GM12878 (cell line): ENCODE data around the gene FBLIM1. TPM values are rescaled to one million over a fixed set of nuclear protein-coding genes. Genes with fewer than 3 reads are reported as not detected.

ENCODE experiments used
- ATAC-seq: fragments of 200-7000 bp; cut with Tn5 transposase; 3 replicates; pipeline ENCODE4 v1.9.1; 2020; ENCODE audit warnings: mild to moderate bottlenecking, moderate library complexity
- BruUV-seq: library from RNA; stranded (reverse); fragments of 400-500 nt; replicated peaks from 2 replicates; lab custom pipeline; 2021; lab: Mats Ljungman, UMichigan
- CTCF ChIA-PET: fragments of 300-600 bp; sonication (Branson Sonifier 250); formaldehyde crosslinking; extraction: SDS; loops from one replicate; lab custom pipeline; 2021; ENCODE audit warnings: inconsistent platforms; lab: Yijun Ruan, JAX
- POLR2A ChIA-PET: fragments of 350-600 bp; formaldehyde crosslinking; extraction: SDS; loops from one replicate; lab custom pipeline; 2021; ENCODE audit warnings: inconsistent platforms; lab: Charles Lee
- RAD21 ChIA-PET: fragments of 300-600 bp; sonication (Branson Sonifier 250); formaldehyde crosslinking; loops from one replicate; lab custom pipeline; 2023; ENCODE audit warnings: antibody characterized with exemption; ENCODE audit not compliant: unreplicated experiment; lab: Charles Lee
- SMC1A ChIA-PET: fragments of 300-600 bp; sonication (Branson Sonifier 250); formaldehyde crosslinking; loops from one replicate; lab custom pipeline; 2023; ENCODE audit not compliant: unreplicated experiment, uncharacterized antibody; lab: Charles Lee
- DNase-seq: peaks from one replicate; pipeline ENCODE4 v3.0.0-alpha.2; 2011; ENCODE audit warnings: low read depth, low spot score
- FAIRE-seq: peaks from 3 replicates; lab custom pipeline; 2011; peaks lifted over from hg19 to GRCh38; lab: Jason Lieb, UNC
- H2AFZ ChIP-seq: 2 replicates; pipeline ENCODE4 v1.6.0; 2011; ENCODE audit warnings: low read depth, low read length, control low read depth; ENCODE audit not compliant: control insufficient read depth
- H3K27ac ChIP-seq: 2 replicates; pipeline ENCODE4 v1.5.1; 2011; ENCODE audit warnings: control low read depth; ENCODE audit not compliant: control insufficient read depth, insufficient read depth
- H3K27me3 ChIP-seq, 2 experiments: replicated peaks in 1 of 2; 2 replicates each; pipeline versions ENCODE4 v1.6.0 to v1.6.1; 2011; ENCODE audit warnings: low read length in 1 of 2; ENCODE audit not compliant: control insufficient read depth in 2 of 2, insufficient read depth in 2 of 2
- H3K36me3 ChIP-seq, 2 experiments: 2 replicates each; pipeline ENCODE4 v1.5.1; 2011; ENCODE audit warnings: low read length in 1 of 2; ENCODE audit not compliant: control insufficient read depth in 2 of 2, insufficient read depth in 2 of 2
- H3K4me1 ChIP-seq: 2 replicates; pipeline ENCODE4 v1.6.1; 2011; ENCODE audit warnings: mild to moderate bottlenecking, low read length, moderate library complexity, mixed read lengths; ENCODE audit not compliant: control insufficient read depth, insufficient read depth
- H3K4me2 ChIP-seq: 2 replicates; pipeline ENCODE4 v1.6.0; 2011; ENCODE audit warnings: control low read depth; ENCODE audit not compliant: control insufficient read depth, insufficient read depth
- H3K4me3 ChIP-seq: fragments of 200-600 bp; sonication (generic); 2 replicates; pipeline ENCODE4 v1.5.1; 2016
- H3K79me2 ChIP-seq: 2 replicates; pipeline ENCODE4 v1.6.0; 2011; ENCODE audit warnings: low read length; ENCODE audit not compliant: control insufficient read depth, insufficient read depth
- H3K9ac ChIP-seq: 2 replicates; pipeline ENCODE4 v1.8.0; 2011; ENCODE audit warnings: low read length, control low read depth, mixed read lengths; ENCODE audit not compliant: control insufficient read depth, insufficient read depth
- H3K9me3 ChIP-seq: replicated peaks from 3 replicates; pipeline ENCODE4 v1.5.1; 2011; ENCODE audit warnings: mild to moderate bottlenecking, low read length; ENCODE audit not compliant: control insufficient read depth, insufficient read depth
- H4K20me1 ChIP-seq: 2 replicates; pipeline ENCODE4 v1.6.0; 2011; ENCODE audit not compliant: control insufficient read depth, insufficient read depth
- BMI1 ChIP-seq: fragments of 450-650 bp; IDR thresholded peaks from 2 replicates; pipeline ENCODE4 v1.6.1; 2016; ENCODE audit warnings: mild to moderate bottlenecking, moderate library complexity, borderline replicate concordance
- IKZF2 ChIP-seq, 2 experiments: fragments of 450-650 bp; IDR thresholded peaks; 2 replicates each; pipeline ENCODE4 v1.6.1; 2017; ENCODE audit warnings: mild to moderate bottlenecking in 2 of 2, moderate library complexity in 2 of 2
- NFXL1 ChIP-seq: fragments of 450-650 bp; IDR thresholded peaks from 2 replicates; pipeline ENCODE4 v1.6.1; 2017; ENCODE audit warnings: antibody characterized with exemption, mild to moderate bottlenecking, borderline replicate concordance
- RAD51 ChIP-seq: fragments of 450-650 bp; IDR thresholded peaks from 2 replicates; pipeline ENCODE4 v1.6.1; 2016; ENCODE audit warnings: moderate library complexity, mild to moderate bottlenecking, inconsistent platforms
- RELA ChIP-seq: fragments of 450-650 bp; IDR thresholded peaks from 2 replicates; pipeline ENCODE4 v1.8.0; 2014; ENCODE audit warnings: borderline replicate concordance; ENCODE audit not compliant: partially characterized antibody
- SMAD1 ChIP-seq: fragments of 450-650 bp; IDR thresholded peaks from 2 replicates; pipeline ENCODE4 v1.6.1; 2018; ENCODE audit warnings: mild to moderate bottlenecking, low read depth; ENCODE audit not compliant: partially characterized antibody
- SPI1 ChIP-seq: IDR thresholded peaks from 2 replicates; pipeline ENCODE4 v1.6.1; 2011; ENCODE audit warnings: low read depth, mild to moderate bottlenecking, low read length, moderate library complexity, borderline replicate concordance; ENCODE audit not compliant: insufficient read depth
- ZBTB40 ChIP-seq: fragments of 450-650 bp; IDR thresholded peaks from 2 replicates; pipeline ENCODE4 v1.6.1; 2016; ENCODE audit warnings: mild to moderate bottlenecking, moderate library complexity, borderline replicate concordance
- WGBS: methylation state at CpG from one replicate; pipeline ENCODE4 v1.1.6; 2016; ENCODE audit warnings: low lambda C conversion rate; ENCODE audit not compliant: insufficient replicate concordance, insufficient coverage; ENCODE audit errors: missing lambda C conversion rate; 5-methylcytosine and 5-hydroxymethylcytosine counted together
- in situ Hi-C: fragments of 300-500 bp; cut with MboI; formaldehyde crosslinking; loops from 9 replicates; pipeline ENCODE4 v1.14.3; 2018; ENCODE audit warnings: mixed read lengths
- intact Hi-C: fragments of 100-400 bp; cut with micrococcal nuclease; formaldehyde crosslinking; loops from one replicate; pipeline ENCODE4 v1.14.2; 2022; ENCODE audit not compliant: unreplicated experiment
- polyA plus RNA-seq, 11 experiments: library from polyadenylated mRNA; depleted of rRNA in 4 of 11; unstranded in 6 of 11; stranded (reverse) in 5 of 11; fragments of >200 nt; fragmentation: Nextera tagmentation in 4 of 11; fragmentation: Illumina TruSeq in 1 of 11; extraction: Ambion mirVana in 4 of 11; extraction: Trizol in 1 of 11; gene quantifications; 1 replicate in 1 of 11; 2 replicates in 10 of 11; pipeline versions ENCODE4 v1.2.1 to v1.2.3, GENCODE V29; 2011 to 2016; ENCODE audit warnings: inconsistent platforms in 2 of 11, missing spikeins in 2 of 11, low read depth in 1 of 11
- total RNA-seq, 4 experiments: library from RNA; depleted of rRNA in 3 of 4; stranded (reverse); fragments of >200 nt in 3 of 4; fragmentation: Illumina TruSeq in 1 of 4; extraction: Trizol in 1 of 4; gene quantifications; 2 replicates each; pipeline versions ENCODE4 v1.2.1 to v1.2.3, GENCODE V29; 2013 to 2021

The FBLIM1 gene
- total and polyA plus RNA-seq, 10 of the 15 experiments (the other 5 are each of a cell fraction or from before 2014, with no cell fraction given) = 0.03 to 0.13 TPM; not detected in 8

- TF ChIP-seq SPI1 (no peak), RELA (no peak), NFXL1 (no peak), SMAD1 (no peak), IKZF2 (IDR thresholded peaks at IDR 0.05) (no peak)
Observed at GRCh38 chr1:15830258-15830657, 71.7 kb downstream of the FBLIM1 start (continued).

- no peak for DNase-seq
- 91% methylated on average over 19 of the region's 24 CpGs for WGBS
- ChIA-PET CTCF (interaction anchor here (0.7 to 1.8 kb wide), 13 partner anchors 9 to 176 kb away, joined by 3 to 25 read pairs (median 4); partner anchors contain the start of gene SPEN), RAD21 (interaction anchor here (0.6 to 2.8 kb wide), 17 partner anchors 10 to 174 kb away, joined by 3 to 55 read pairs (median 6); partner anchors contain the start of genes SPEN and ZBTB17), POLR2A (interaction anchor here (0.6 to 3.1 kb wide), 16 partner anchors 9 to 183 kb away, joined by 3 to 75 read pairs (median 5); partner anchors contain the start of gene SPEN)
- in situ Hi-C loops = no loop called here
- Histone ChIP-seq H3K9ac (peak overlapping the region; percentile 100; the same call in 1 of the 2 replicates), H3K4me1 (peaks cover 41% of the 10 kb centered on the region), H3K36me3 (no peaks in the 10 kb centered on the region), H3K27me3 (no peaks in the 10 kb centered on the region)
- no TSS peak for BruUV-seq
- no peak for FAIRE-seq
- TF ChIP-seq ZBTB40 = peak; percentile 10; the same call in 1 of the 2 replicates
- TF ChIP-seq BMI1 = no peak
- TF ChIP-seq RAD51 = no peak
- TF ChIP-seq, all 136 proteins: peak for 1
- no peaks in the 10 kb centered on the region for H4K20me1 ChIP-seq
- H3K4me3 ChIP-seq = peak overlapping the region; percentile 87; the same call in 1 of the 2 replicates
- SMC1A ChIA-PET = interaction anchor here (0.6 to 4.2 kb wide), 18 partner anchors 9 to 159 kb away, joined by 3 to 49 read pairs (median 6); partner anchors contain the start of genes SPEN and ZBTB17
- H3K9me3 ChIP-seq = no peaks in the 10 kb centered on the region
- peak overlapping the region; percentile 95 for H3K4me2 ChIP-seq
- H3K79me2 ChIP-seq = peaks cover 26% of the 10 kb centered on the region
- ATAC-seq = no peak
- H3K27ac ChIP-seq = no peak overlapping the region
- intact Hi-C loops = no loop called here
- no peak overlapping the region for H2AFZ ChIP-seq
Observed at GRCh38 chr1:15833069-15833679, 74.6 kb downstream of the FBLIM1 start.
